Activated naive CD4-positive, alpha-beta T cell treated with anti-CD3 and anti-CD28 coated beads for 36 hours (primary cell): Measurements from ENCODE around the gene DNM2. TPM values are rescaled to one million over a fixed set of nuclear protein-coding genes. Genes with fewer than 3 reads are reported as not detected.

ENCODE experiments used
- CTCF ChIA-PET: fragments of 350-600 bp; sonication (Branson Sonifier 250); formaldehyde crosslinking; loops from one replicate; lab custom pipeline; 2021; ENCODE audit warnings: antibody characterized with exemption; lab: Charles Lee
- DNase-seq: peaks from one replicate; pipeline ENCODE4 v3.0.0-alpha.2; 2020
- H3K27ac Mint-ChIP-seq: one replicate; pipeline ENCODE4 v1.8.0; 2021; ENCODE audit warnings: mild to moderate bottlenecking, mixed read lengths
- H3K27me3 Mint-ChIP-seq: one replicate; pipeline ENCODE4 v1.8.0; 2021; ENCODE audit warnings: low read depth, mixed read lengths
- H3K36me3 Mint-ChIP-seq: one replicate; pipeline ENCODE4 v1.8.0; 2021; ENCODE audit warnings: low read depth, mixed read lengths
- H3K4me1 Mint-ChIP-seq: one replicate; pipeline ENCODE4 v1.8.0; 2021; ENCODE audit warnings: low read depth, mixed read lengths
- H3K4me3 Mint-ChIP-seq: one replicate; pipeline ENCODE4 v1.8.0; 2021; ENCODE audit warnings: mild to moderate bottlenecking, moderate library complexity, mixed read lengths
- H3K9me3 Mint-ChIP-seq: one replicate; pipeline ENCODE4 v1.8.0; 2021; ENCODE audit warnings: mixed read lengths
- intact Hi-C: fragments of 100-400 bp; cut with micrococcal nuclease; formaldehyde crosslinking; loops from one replicate; pipeline ENCODE4 v1.15.1; 2023
- total RNA-seq, 2 experiments: library from RNA; stranded (reverse); gene quantifications; one replicate each; pipeline ENCODE4 v1.2.3, GENCODE V29; 2021

DNM2 gene
- total RNA-seq, 2 experiments from 2014 or later = 144 to 148 TPM

DNA sequence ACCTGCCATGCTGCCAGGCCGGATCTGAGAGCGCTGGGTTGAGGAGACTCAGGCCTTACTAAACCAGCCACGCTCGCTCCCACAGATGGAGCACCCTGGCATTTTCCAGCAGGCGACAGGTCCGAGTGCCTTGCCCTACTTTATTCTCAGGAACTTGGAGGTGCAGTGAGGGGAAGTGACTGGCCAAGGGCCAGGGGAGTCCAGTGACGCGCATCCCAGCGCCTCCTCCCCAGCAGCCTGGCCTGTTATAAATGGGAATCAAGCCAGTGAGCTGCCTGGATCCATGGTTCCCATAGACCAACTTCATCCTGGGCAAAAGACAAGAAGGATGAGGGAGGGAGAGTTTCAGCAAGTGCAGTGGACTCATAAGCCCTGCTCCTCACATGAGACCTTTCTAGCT, 82.6 kb downstream of the DNM2 start:
- Mint-ChIP-seq H3K27me3 (no peaks in the 10 kb centered on the region), H3K27ac (no peak overlapping the region), H3K9me3 (no peaks in the 10 kb centered on the region), H3K4me3 (no peak overlapping the region), H3K36me3 (peaks cover 33% of the 10 kb centered on the region), H3K4me1 (peaks cover 28% of the 10 kb centered on the region)
- CTCF ChIA-PET = interaction anchor here (0.6 to 1.2 kb wide), 3 partner anchors 58 to 98 kb away, joined by 3 read pairs; partner anchors contain the start of gene DNM2
- intact Hi-C loops = no loop called here
- DNase-seq = no peak

DNA sequence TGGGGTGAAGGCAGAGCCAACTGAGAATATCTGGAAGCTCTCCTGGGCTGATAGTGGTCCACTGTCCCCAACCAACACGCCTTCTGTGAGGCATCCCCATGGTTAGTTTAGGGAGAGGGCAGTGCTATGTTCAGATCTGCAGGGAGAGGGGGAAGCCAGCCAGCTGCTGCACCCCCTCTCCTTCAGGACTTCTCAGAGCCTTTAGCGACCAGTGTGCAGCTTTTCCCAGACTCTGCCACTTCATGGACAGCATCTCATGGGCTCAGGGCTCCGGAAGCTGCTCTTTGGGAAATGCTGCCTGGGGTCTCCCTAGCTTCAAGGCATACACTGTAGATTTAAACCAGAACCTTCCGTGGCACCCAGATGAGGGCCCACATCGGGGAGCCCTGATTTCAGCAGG, 84.6 kb downstream of the DNM2 start:
- CTCF ChIA-PET = no interaction called here
- intact Hi-C loops = no loop called here
- DNase-seq = no peak
- no peak overlapping the region for H3K27ac Mint-ChIP-seq
- no peak overlapping the region for H3K4me3 Mint-ChIP-seq
- no peaks in the 10 kb centered on the region for H3K9me3 Mint-ChIP-seq
- peaks cover 20% of the 10 kb centered on the region for H3K4me1 Mint-ChIP-seq
- peaks cover 27% of the 10 kb centered on the region for H3K36me3 Mint-ChIP-seq
- H3K27me3 Mint-ChIP-seq = no peaks in the 10 kb centered on the region

DNA sequence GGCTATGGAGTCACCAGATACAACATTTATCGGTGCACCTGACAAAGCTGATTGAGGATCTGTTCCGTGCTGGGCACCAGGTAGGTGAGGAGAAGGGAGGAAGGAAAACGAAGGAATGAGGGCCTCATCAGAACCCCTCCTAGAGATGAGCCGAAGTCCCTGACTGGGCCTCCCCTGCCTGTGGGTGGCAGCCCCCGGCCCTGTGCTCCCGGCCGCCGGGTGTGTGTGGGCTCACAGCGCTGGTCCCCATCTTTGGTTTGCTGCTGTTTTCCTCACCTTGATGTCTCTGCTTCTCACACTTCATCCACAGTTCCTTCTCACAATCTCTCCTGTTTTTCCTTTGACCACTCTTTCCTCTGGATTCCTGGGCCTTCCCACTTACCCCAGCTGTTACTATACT, 85.4 kb downstream of the DNM2 start:
- peaks cover 15% of the 10 kb centered on the region for H3K4me1 Mint-ChIP-seq
- intact Hi-C loops = no loop called here
- peaks cover 24% of the 10 kb centered on the region for H3K36me3 Mint-ChIP-seq
- H3K4me3 Mint-ChIP-seq = no peak overlapping the region
- DNase-seq = no peak
- CTCF ChIA-PET = no interaction called here
- H3K9me3 Mint-ChIP-seq = no peaks in the 10 kb centered on the region
- no peaks in the 10 kb centered on the region for H3K27me3 Mint-ChIP-seq
- no peak overlapping the region for H3K27ac Mint-ChIP-seq

DNA sequence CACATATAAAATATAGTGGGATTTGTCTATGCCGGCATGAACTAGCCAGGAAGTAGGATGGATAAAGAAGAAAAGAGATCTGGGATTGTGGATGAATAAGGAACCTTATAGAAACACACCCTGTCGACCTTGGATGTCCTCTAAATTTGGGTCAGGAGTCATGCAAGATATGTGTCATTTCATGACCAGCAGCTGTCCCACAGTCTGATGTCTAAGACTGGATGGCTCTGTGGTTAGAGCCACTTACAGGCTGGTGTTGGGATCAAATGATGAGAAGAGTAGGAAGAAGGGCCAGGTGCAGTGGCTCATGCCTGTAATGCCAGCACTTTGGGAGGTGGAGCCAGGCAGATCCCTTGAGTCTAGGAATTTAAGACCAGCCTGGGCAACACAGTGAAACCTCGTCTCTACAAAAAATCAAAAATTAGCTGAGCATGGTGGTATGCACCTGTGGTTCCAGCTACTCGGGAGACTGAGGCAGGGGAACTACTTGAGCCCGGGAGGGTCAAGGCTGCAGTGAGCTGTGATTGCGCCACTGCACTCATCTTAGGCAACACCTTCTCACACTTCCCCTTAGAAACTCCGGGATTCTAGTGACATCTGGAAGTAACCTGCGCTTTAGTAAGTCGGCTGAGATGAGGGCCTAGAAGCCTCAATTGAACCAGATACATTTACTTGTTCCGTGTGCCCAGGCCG, 87.3 kb downstream of the DNM2 start:
- H3K4me3 Mint-ChIP-seq = no peak overlapping the region
- peaks cover 14% of the 10 kb centered on the region for H3K4me1 Mint-ChIP-seq
- H3K9me3 Mint-ChIP-seq = no peaks in the 10 kb centered on the region
- intact Hi-C loops = no loop called here
- no peaks in the 10 kb centered on the region for H3K27me3 Mint-ChIP-seq
- CTCF ChIA-PET = no interaction called here
- no peak for DNase-seq
- H3K36me3 Mint-ChIP-seq = peaks cover 24% of the 10 kb centered on the region
- peak overlapping the region; percentile 61 for H3K27ac Mint-ChIP-seq

DNA sequence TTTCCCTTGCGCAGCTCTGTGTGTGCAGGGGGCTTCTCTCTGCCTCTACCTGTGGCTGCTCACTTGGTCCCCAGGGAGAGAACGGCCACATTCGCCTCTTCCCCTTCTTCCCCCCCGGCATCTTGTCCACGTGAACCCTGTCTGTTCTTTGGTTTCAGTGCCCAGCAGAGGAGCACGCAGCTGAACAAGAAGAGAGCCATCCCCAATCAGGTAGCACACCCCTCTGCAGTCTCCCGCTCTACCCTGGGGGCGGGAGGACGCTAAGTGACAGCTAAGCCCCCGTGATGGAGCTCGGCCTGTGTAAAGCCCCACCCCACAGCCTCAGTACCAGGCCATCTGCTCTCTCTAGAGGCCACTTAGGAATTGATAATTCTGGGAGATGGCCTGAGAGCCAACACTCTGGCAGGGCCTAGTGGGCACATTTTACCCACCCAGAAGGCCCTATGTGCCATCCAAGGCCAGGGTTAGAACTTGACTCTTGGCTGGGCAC, 87.9 kb downstream of the DNM2 start:
- CTCF ChIA-PET = no interaction called here

DNA sequence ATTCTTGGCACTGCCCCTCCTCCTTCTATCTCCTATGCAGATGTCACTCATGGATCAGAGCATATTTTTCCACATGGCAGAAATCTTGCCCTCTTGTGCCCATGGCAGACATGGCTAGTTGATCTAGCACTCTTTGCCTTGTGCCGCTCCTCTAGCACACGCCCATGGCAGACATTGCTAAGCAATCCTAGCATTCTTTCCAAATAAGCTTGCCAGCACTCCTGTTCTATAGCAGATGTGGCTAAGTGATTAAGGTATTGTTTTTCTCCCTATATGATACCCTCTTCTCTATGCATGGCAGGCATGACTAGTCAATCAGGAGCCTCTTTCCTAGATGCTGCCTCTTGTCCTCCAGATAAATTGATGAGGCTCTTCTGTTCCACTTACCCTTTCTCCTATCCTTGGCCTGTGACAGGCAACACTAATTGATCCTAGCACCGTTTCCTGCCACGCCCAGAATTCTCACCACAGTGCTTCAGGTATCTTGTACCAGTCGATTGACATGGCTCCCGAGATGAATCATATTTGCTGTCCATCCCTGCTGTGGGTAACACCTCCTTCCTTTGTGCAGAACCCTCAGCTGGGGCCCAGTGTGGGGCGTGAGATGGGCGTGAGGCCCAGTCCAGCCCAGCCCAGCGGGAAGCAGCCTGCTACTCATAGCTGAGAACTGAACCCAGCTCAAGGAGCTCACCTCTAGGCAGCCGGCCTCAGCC, 91.2 kb downstream of the DNM2 start:
- H3K4me3 Mint-ChIP-seq = no peak overlapping the region
- no peaks in the 10 kb centered on the region for H3K9me3 Mint-ChIP-seq

More for the DNA sequence above, 87.9 kb downstream of the DNM2 start:
- H3K4me1 Mint-ChIP-seq = peaks cover 14% of the 10 kb centered on the region
- H3K27ac Mint-ChIP-seq = peak overlapping the region; percentile 61
- intact Hi-C loops = no loop called here
- no peaks in the 10 kb centered on the region for H3K9me3 Mint-ChIP-seq
- H3K36me3 Mint-ChIP-seq = peaks cover 24% of the 10 kb centered on the region
- no peak for DNase-seq
- H3K4me3 Mint-ChIP-seq = no peak overlapping the region
- H3K27me3 Mint-ChIP-seq = no peaks in the 10 kb centered on the region

DNA sequence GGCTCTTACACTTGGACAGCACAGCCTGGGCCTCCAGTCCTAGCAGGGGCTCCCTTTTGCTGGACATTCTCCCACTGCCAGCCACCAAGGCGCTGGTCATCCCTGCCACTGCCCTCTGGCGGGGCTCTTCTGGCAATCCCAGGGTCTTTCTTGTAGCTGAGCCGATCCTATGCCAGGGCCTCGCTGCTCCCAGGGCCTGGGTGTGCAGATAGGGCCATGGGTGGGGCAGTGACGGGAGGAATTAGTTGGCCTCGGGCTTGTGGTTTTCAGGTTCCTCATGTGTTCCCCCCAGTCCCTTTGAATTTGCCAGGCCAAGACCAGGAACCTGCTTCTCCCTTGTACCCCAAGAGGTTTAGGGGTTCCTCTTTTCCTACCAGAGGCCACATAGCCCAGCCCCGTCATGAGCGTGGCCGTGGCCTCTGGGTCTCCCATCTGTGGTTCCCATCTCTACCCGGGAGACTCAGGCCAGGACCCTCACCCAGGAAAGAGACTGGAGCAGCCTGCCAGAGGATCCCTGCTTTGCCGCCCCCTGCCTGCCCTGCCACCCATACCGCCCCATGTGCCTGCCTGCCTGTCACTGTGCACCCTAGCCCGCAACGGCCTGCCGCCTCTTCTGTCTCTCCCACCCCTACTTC, 91.9 kb downstream of the DNM2 start:
- Mint-ChIP-seq H3K9me3 (no peaks in the 10 kb centered on the region), H3K27ac (no peak overlapping the region), H3K27me3 (no peaks in the 10 kb centered on the region), H3K4me3 (no peak overlapping the region), H3K36me3 (peaks cover 17% of the 10 kb centered on the region), H3K4me1 (peaks cover 20% of the 10 kb centered on the region)
- intact Hi-C loops = loop anchor here (1.0 to 5.0 kb wide), 2 partner anchors 12 to 92 kb away; partner anchors contain the start of gene DNM2
- CTCF ChIA-PET = no interaction called here
- no peak for DNase-seq

More for the DNA sequence above, 91.2 kb downstream of the DNM2 start:
- DNase-seq = peak; percentile 60
- Mint-ChIP-seq H3K27me3 (no peaks in the 10 kb centered on the region), H3K36me3 (peaks cover 15% of the 10 kb centered on the region), H3K27ac (peak overlapping the region; percentile 61), H3K4me1 (peaks cover 20% of the 10 kb centered on the region)
- CTCF ChIA-PET = interaction anchor here (0.6 to 0.9 kb wide), 2 partner anchors 49 to 105 kb away, joined by 3 read pairs; no protein-coding TSS in a partner anchor
- intact Hi-C loops = loop anchor here (1.0 kb wide), 1 partner anchor 12 kb away; no protein-coding TSS in a partner anchor

DNA sequence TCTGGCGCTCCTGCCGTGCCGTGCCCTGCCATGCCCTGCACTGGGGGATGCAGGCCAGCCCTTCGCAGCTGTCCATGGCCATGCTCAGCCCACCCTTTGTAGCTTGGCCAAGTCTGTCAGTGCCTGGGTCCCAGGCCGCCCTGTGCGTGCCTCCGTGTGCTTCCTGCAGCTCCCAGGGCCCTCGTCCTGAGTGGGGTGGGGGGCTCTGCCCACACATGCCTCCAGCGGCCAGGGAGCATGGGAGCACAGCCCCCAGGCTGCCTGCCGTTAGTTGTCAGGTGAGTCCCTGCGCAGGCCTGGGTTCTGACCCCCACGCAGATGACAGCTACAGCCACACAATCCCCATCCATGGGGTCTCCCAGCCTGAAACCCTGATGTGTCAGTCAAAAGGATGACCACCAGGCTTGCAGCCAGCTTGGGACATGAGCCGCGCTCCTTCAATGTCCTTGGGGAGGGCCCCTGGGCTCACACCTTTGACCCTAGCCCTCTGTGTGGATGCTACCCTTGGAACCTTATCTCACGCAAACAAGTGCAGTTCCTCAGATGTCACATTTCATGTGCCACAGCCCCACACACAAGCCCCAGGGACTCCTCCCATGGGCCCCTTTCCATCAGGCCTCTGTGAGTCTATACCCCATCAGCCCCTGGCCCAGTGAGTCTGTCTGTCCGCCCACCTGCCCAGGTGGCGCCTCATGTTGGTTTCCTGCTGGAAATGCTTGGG, 93.7 kb downstream of the DNM2 start:
- intact Hi-C loops = loop anchor here (5.0 kb wide), 1 partner anchor 94 kb away; the partner anchor contains the start of gene DNM2
- Mint-ChIP-seq H3K9me3 (no peaks in the 10 kb centered on the region), H3K4me1 (peaks cover 20% of the 10 kb centered on the region), H3K36me3 (peaks cover 12% of the 10 kb centered on the region), H3K27ac (no peak overlapping the region), H3K4me3 (no peak overlapping the region), H3K27me3 (no peaks in the 10 kb centered on the region)
- CTCF ChIA-PET = no interaction called here
- no peak for DNase-seq

DNA sequence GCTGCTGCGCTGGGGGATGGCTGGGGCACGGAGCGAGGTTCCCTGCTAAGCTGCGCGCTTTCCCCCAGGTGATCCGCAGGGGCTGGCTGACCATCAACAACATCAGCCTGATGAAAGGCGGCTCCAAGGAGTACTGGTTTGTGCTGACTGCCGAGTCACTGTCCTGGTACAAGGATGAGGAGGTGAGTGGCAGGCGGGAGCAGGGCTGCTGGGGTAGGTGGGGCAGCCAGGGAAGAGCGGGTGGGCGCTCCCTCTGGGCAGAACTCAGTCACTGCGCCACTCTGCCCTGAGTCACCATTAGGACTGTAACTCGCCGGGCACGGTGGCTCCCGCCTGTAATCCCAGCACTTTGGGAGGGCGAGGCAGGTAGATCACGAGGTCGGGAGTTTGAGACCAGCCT, 94.3 kb downstream of the DNM2 start:
- H3K4me3 Mint-ChIP-seq = no peak overlapping the region
- no peaks in the 10 kb centered on the region for H3K27me3 Mint-ChIP-seq
- no peak for DNase-seq
- CTCF ChIA-PET = no interaction called here
- intact Hi-C loops = loop anchor here (5.0 kb wide), 1 partner anchor 95 kb away; the partner anchor contains the start of gene DNM2
- peak overlapping the region; percentile 86 for H3K27ac Mint-ChIP-seq
- peaks cover 20% of the 10 kb centered on the region for H3K4me1 Mint-ChIP-seq
- H3K36me3 Mint-ChIP-seq = peaks cover 12% of the 10 kb centered on the region
- H3K9me3 Mint-ChIP-seq = no peaks in the 10 kb centered on the region

DNA sequence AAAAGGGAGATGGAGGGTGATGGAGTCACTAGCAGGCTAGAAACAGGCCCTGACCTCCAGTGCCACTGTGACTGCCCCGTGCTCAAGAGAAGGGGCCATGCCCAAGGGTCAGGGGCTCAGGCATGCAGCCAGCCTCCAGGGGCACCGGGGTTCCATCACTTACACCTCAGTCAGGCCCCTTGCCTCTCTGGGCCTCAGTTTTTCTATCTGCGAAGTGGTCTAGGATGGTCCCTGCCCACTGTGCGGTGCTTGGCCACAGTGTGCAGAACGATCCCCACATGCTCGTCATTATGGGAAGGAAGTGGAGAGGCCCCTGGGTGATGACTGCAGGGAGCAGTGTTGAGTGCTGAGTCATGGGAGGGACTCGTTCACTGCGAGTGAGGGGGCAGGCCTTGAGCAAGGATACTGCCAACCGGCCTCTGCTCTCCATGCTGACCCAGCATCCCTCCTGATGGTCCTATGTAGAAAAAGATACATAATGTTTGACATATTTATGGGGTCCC, 95.1 kb downstream of the DNM2 start:
- Mint-ChIP-seq H3K36me3 (peaks cover 11% of the 10 kb centered on the region), H3K9me3 (no peaks in the 10 kb centered on the region), H3K4me3 (no peak overlapping the region), H3K4me1 (peaks cover 20% of the 10 kb centered on the region), H3K27me3 (no peaks in the 10 kb centered on the region), H3K27ac (peak overlapping the region; percentile 86)
- DNase-seq = peak; percentile 55
- intact Hi-C loops = loop anchor here (5.0 kb wide), 1 partner anchor 96 kb away; the partner anchor contains the start of gene DNM2
- CTCF ChIA-PET = no interaction called here

DNA sequence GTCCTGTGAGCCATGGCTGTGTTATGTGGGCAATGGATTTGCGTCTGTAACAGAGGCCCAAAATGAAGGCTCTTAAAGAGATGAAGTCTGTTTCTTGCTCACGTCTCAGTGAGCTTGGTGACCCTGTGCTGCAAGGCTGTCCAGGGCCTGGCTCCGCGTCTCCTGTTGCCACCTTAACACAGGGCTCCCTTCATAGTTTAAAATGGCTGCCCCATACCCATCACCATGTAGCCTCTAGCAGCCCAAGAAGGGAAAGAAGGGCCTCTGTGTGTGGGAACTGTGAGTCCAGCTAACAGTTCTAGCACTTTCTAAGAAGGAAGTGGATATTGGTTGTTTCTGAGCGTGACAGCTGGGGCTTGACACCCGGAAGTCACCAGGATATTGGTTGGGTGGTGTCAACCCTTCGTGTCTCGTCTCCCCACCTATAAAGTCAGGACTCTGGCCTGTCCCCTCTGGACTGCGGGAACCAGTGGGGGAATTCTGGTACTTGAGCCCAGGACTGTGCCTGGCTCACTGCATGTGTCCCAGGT, 97.2 kb downstream of the DNM2 start:
- Mint-ChIP-seq H3K4me1 (peaks cover 6% of the 10 kb centered on the region), H3K27me3 (no peaks in the 10 kb centered on the region), H3K36me3 (peaks cover 10% of the 10 kb centered on the region), H3K9me3 (no peaks in the 10 kb centered on the region), H3K27ac (no peak overlapping the region), H3K4me3 (no peak overlapping the region)
- intact Hi-C loops = no loop called here
- CTCF ChIA-PET = no interaction called here
- no peak for DNase-seq
